HG03135 (cell line): ENCODE results near the gene HOTAIR.

ENCODE experiments used
- ATAC-seq: cut with Tn5 transposase; IDR thresholded peaks from one replicate; pipeline ENCODE4 v1.9.1; 2021; ENCODE audit warnings: mild to moderate bottlenecking, moderate library complexity; ENCODE audit not compliant: unreplicated experiment

Gene HOTAIR

DNA sequence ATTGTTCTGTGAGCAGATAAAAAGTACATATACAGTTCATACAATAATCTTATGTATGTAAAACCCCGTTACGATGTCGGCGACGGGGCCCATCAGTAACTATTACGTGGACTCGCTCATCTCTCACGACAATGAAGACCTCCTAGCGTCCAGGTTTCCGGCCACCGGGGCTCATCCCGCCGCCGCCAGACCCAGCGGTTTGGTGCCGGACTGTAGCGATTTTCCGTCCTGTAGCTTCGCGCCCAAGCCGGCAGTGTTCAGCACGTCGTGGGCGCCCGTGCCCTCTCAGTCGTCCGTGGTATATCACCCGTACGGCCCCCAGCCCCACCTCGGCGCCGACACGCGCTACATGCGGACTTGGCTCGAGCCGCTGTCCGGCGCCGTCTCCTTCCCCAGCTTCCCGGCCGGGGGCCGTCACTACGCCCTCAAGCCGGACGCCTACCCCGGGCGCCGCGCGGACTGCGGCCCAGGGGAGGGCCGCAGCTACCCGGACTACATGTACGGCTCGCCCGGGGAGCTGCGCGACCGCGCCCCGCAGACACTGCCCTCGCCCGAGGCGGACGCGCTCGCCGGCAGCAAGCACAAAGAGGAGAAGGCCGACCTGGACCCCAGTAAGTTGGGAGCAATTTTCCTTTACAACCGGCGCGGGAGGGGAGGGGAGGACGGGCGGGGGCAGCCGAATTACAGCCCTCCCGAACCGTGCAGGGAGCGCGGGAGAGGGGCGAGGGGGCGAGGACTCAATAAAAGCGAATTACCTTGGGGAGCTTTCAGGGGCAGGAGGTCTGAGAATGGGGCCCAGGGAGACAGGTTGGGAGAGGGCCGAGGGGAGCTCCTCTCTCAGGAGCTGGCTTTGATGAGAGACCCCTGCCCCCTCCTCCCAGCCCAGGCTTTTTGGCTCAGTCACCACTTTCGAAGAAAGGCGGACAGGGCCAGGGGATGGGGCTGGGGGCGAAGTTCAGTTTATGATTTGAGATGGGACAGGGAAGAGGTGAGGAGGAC, 25.7 kb upstream of the HOTAIR start, which contains the start of gene HOXC9:
Gene HOXC9, plus strand, starts transcription at position 46 of the 999 bp plus-strand sequence. Its CDS starts 28 bp downstream, at position 74.
- no peak for ATAC-seq

DNA sequence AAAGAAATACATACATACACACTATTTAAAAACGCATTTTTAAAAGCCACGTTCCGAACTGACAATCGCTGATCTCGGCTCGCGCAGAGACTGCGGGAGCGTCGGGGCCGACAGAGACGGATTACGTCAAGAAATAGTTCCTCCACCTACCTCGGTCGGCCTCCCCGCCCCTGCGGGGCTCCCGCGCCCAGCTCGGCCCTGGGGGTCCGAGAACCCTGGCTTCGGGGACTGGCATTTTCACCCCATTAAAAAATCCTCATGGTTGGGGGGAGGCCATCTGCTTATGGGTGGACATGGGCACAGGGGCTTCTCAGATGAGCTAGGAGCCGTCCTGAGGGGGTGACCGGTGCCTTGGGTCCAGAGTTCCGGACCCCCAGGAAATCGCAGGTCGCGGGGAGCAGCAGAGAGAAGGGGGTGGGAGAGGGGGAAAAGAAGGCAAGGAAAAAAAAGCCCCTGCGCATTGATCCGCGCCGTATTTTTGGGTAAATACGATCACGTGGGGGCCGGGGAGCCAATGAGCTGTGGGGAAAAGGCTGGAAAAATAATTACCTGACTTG, 24.9 kb upstream of the HOTAIR start:
- no peak for ATAC-seq

DNA sequence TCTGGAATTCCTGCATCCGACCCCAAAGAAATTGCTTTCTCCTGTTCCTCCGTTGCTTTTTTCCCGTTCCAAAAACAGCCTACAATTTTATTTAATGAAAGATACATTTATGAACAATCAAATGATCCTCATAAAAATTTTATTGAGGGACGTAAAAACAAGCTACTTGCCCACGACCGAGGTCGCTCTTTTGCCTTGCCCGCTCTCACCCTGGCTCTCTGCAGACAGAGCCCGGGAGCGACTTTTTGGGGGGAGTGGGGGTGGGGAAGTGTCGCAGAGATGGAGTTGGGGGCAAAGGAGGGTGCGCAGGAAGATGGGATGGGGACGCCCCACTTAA, 24.1 kb upstream of the HOTAIR start:
- ATAC-seq: no peak

DNA sequence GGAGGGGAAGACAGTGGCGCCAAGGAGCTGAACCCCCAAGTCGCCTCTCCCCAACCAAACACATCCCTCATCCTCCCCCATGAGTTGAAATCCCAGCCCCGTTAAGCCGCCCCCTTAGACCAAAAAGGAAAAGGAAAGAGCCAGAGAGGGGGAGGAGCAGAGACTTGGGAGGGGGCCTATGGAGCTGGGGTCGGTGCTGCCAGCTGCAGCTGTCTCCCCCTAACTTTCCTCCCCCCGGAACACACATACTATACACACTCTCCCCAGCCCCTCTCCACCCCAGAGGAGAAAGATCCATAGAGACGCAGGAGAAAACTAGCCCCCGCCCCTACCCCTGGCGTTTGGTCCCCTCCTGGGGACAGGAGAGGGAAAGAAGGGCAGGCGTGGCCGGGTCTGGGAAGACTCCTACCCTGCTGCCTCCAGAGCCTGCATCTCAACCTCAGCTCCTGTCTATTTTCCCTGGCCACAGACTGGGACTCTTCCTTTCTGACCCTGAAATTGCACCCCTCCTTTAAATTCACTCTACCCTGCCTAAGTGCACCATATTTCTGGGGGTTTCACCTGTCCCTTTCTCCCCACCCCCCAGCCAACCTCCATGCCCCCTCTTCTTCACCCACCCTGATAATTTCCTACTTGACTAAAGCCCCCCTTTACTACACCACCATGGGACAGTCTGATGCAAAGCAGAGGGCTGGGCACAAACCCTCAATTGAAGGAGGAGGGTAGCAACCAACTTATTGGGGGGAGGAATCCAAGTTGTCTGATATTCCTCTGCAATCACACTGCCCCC, 23.6 kb upstream of the HOTAIR start:
- no peak for ATAC-seq

DNA sequence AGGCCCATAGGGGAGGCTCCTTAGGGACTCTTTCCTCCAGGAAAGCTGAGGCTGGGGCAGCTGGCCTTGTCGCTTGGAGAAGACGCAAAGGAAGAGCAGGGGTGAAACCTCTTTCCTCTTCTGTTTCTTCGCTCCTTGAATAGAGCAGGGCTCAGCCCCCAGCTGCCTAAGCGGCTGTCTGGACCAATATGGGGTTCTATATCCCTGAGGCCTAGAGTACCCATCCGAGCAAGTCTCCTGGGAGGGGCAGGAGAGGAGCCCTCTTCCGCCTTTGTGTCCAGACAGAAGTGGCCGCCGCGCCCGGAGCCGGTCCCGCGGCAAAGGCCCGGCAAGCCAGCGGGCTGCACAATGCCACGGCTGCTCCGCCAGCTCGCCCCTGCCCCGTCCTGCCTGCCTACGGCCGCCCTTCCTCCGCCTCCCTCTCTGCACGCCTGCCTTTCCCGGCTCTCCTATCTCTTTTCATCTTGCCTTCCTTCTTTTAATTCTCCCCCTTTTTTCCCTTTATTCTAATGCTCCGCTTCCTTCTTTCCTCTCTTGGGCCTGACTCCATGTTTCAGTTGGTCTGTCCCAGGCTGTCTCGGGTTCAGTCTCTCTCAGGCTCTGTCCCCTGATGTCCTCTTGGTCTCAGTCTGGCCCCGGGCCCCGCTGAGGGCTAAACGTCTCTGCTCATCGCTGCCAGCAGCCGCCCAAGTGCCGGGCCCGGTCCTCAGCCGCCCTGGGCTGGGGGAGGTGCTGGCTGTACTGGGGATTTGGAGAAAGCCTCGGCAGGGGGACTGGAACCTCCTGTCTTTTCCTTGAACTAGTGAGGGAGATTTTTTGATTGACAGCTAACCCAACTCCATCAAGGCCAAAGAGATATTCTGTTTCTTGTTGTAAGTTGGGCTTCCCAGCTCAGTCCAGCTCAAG, 22.7 kb upstream of the HOTAIR start:
- no peak for ATAC-seq

DNA sequence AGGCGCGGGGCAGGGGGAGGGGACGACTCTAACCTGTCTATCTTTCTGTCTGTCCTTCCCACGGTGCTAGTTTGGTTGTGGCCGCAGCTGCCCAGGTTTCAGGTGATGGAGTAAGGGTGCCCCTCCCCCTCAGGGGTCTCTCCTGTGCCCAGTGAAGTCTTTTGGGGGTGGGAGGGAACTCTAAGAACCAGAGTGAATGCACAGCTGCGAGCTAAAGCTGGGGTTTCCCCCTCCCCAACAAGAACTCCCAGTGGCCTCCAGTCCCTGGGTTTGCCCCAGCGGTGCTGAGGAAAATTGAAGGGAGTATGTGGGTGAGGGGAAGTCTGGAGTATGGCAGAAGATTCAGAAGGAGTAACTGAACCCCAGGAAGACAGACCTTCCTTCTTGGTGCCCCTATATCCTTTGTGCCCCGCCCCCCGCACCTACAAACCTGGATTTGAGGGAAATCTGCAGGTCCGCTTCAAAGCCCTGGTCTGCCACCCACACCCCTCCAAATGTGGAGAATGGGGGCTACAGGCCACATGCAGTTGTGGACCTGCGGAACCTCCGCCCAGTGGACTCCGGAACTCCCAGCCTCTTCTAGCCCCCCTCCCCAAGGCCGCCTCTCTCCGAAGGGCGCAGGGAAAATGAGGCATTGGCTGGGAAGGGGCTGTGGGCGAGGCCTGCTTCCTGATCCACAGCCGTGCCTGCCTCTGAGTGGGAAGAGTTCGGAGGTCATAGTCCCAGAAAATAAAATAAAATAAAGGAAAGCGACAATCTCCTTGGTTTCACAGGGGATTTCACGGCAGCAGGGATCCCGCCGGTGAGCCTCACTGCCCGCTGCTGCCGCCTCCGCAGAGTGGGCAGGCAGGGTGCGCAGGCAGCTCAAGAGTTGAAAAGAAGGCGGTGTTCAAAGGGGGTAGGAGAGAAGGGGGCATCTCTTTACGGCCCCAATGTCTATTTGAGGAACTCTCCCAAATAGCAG, 21.8 kb upstream of the HOTAIR start:
- ATAC-seq: no peak

DNA sequence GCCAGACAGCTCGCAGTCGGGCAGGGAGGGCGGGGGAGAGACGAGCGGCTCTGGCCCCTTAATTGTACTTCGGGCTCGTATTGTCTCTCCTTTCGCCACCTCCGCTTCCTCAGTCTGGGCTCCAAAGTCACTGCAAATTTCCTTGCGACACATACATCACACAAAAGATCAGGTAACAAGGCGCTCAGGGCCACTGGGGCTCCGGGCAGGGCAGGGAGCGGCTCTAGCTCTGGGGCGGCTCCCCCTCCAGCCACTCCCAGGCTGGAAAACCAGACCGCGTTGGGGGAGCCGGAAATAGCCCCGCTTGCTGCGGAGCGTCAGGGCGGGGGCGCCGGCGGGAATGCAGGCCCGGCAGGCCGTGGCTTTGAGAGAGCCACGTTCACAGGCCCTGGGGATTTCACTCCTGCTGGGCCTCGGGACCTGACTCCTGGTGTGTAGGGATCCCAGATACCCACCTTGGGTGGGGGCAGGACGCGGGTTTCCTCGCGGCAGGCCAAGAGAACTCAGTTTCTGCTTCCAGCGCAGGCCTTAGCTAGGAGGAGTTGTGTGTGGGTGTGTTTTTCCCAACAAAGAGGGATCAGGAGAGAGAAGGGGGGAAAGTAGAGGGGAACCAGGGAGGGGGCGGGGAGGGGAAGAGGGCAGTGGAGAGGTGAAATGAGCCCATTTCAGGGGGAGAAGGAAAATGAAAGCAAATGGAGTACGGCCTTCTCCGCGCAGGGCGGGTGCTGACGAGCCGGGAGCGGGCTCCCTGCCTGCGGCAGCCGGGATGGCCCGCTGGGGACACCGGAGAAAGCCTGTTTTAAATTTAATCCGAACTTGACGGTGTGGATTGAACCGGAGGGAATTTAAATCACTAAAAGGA, 20.9 kb upstream of the HOTAIR start:
- no peak for ATAC-seq

DNA sequence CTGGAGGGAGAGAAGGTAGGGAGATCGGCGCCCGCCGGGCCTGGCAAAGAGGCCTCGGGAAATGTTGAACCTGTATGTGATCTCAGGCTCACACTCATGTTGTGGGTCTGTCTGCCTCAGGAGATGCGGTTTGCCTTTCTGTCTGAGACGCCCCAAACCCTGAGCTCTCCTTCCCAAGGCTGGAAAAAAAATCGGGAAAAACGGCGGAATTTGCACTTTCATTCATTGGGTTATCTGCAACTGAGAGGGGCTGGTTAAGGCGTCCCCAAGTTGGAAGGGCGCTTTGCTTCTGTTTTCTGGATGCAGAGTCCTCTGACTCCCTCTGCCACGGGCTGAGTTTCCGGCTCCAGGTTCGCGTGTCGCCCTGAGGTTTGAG, 20.2 kb upstream of the HOTAIR start:
- no peak for ATAC-seq

DNA sequence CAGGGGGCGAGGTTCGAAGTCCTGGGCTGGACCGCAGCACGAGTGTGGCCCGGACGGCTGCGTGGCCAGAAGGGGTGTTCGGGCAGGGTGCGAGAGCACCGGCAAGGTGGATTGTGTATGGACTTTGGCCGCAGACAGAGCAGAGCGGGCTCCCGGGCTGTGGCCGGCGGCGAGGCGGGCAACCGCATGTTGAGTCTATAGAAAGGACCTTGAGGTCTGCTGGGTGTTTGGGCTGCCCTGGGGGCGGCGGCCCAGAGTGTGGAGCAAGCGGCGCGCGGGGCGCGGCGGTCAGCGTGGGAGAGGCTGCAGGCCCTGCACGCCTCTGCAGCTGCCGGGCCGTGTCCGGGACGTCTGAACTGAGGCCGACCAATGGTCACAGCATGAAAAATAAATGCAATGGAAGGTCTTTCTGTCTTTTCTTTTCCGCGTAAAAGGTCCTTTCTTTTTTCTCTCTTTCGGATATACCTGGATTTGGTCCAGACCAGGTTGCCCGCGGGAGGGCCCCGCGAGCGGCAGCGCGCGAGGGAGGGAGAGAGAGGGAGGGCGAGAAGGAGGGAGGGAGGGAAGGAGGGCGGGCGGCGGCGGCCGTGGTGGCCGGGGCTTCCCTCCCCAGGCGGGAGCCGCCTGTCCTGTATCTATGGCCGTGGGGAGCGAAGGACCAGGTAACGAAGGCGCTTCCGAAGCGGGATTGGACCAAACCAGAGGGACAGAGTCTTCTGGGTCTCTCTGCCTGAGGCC, 19.7 kb upstream of the HOTAIR start:
- ATAC-seq: no peak

DNA sequence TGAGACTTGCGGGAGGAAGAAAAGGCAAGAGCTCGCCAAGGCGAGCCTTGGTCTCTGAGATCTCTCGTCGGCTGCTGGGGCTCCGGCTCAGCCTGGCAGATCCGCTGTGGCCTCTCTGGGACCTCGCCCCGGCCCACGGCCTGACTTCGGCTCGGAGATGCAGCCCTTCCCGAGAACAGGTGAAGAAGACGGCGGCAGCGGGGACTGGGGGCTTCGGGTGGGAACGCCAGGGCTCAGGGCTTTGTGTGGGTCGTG, 19.2 kb upstream of the HOTAIR start:
- ATAC-seq: no peak

DNA sequence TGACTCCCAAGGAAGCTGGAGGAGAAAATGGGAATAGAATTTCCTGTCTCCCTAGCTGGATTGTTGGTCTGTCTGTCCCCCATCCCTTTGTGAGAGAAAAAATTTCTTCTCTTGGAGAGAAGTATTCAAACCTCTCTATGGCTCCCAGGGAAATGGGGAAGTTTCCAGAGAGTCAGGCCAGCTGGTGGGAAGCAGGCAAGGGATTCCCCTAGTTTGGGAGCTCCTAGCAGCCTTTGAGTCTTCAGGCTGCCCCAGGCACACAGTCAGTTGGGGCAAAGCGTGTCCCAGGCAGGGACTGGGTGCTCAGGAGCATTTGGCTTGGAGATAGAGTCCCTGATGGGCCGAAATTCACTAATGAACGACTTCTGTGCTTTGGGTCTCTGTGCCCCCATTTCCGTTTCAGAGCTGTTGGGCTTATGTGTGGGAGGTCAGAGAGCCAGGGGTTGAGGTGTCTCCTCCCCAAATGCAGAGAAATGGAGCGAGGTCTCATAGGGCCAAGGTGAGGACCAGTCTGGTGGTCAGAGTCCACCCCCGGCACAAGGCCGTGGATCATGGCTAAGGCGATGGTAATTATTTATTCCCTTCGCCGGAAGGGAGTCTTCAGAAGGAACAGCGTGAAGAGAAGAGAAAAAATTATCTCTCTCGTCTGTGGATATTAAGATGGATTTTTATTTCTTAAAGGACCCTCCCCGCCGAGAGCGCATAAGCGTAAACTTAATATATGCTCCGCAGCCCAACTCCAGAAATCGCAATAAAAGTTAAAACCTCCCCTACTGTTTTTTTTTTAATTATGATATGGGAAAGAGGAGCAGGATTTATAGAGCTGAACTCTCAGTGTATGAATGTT, 18.6 kb upstream of the HOTAIR start:
- ATAC-seq: no peak

DNA sequence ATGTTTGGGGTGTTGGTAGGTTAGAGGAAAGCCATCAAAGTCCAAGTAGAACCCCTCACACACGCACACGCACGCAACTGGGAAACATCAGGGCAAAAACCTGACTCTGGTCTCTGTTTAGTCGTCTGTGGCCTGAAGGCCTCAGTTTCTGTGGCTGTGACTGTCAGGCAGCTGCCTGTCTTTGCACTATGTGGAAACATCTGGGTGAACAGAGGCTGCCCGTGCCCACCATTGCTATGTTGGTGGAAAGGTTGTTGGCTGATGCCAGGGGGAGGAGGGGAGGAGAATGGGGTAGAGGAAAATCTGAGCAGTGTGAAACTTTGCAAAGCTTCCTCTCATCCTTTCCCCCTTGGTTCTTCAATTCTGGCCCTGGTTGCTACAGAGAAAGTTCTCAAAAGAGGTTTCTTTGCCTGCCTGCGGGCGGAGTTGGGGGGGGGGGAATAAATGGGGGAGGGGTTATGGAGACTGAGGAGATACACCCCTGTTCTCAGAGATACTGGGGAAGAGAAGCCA, 17.7 kb upstream of the HOTAIR start:
- ATAC-seq: no peak

DNA sequence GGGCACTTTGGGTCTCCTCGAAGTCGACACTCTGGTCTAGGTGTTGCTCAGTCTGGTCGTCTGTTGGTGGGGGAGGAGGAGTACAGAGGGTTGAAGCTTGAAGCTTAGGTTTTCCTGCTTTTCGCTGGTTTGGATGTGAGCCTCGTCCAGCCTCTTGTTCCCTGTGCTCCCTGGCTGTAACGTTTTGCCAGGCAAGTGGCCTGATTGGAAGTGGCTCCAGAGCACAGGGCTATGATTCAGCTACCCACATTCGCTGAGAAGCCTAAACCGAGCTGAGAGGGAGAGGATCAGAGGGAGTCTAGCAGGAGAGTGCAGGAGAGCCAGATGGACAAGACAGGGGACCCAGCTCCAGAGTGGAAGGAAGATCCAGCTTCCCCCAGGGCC, 16.3 kb upstream of the HOTAIR start:
- ATAC-seq: no peak

DNA sequence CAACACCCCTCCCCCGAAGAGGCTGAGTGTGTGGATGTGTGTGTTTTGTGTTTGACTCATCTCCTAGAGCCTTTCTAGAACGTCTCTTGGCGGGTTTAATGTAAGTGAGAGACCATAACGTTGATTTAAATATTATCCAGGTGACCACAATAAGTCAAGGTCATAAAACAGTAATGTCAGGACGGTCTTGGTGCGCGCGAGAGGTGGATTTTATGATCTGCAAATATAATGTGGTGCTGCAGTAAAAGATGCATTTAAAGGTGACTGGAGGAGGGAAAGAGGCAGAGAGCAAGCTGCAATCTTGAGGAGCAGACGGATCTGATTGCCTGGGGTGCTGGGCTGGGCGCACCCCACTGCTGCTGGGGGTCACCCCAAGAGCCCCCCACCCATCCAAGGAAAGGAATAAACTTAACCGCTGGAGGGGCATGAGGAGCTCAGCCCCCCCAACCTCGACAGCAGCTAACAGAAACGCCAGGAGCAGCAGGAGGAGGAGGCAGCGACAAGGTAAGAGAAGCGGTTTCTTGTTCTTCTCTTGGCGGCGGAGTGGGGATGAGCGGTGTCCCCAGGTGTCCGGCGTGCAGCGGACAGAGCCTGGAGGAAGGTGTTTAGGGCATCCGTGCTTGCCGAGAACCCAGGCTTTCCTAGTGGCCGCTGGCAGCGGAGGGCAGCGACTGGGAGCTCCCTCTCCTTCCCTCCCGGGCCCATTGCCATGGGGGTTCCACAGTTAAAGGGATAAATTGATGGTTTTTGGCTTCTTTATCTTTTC, 15.7 kb upstream of the HOTAIR start:
- no peak for ATAC-seq

DNA sequence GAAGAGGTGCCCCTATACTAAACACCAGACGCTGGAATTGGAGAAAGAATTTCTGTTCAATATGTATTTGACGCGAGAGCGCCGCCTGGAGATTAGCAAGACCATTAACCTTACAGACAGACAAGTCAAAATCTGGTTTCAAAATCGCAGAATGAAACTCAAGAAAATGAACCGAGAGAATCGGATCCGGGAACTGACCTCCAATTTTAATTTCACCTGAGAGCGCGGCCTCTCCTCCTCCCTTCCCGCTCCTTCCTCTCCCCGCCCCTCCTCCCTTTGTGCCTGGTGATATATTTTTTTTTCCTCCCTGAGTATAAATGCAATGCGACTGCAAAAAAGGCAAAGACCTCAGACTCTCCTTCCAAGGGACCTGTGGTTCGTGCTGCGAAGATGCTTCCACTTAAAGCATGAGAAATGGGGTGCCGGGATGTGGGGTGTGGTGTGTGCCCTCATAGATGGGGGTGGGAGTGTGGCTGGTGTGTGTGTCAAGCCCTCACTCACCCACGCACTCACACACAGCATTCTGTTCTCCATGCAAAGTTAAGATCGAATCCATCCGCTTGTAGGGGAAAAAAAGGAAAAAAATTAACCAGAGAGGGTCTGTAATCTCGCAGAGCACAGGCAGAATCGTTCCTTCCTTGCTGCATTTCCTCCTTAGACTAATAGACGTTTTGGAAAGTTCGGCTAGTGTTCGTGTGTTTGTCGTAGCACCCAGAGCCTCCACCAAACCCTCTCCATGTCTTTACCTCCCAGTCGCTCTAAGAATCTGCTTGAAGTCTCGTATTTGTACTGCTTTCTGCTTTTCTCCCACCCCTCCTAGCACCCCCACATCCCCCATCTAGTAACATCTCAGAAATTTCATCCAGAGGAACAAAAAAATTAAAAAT, 14.7 kb upstream of the HOTAIR start:
- ATAC-seq: no peak
